ENCODE measurements around the gene LIMS2. TPM values are rescaled to one million over a fixed set of nuclear protein-coding genes. Genes with fewer than 3 reads are reported as not detected.
A peak's percentile ranks its signal among the peaks of the same experiment; 100 is the strongest.

LIMS2 gene
- total RNA-seq, 8 experiments from 2014 or later = 0.22 to 9.3 (median 1.5) TPM

GRCh38 chr2:127625572-127625951, 49.8 kb downstream of the LIMS2 start:
- in situ Hi-C loops (cut with MboI; ENCODE audit: low pct_unique_long_range_greater_than_20kb in 2 of 9, low sequenced_read_pairs in 9 of 9, unreplicated experiment in 9 of 9) = no loop called here
- 33 to 80% (median 65%) methylated on average over 1 to 2 of the region's 2 CpGs; no CpG with 5 or more reads in 6 of the 10 experiments for WGBS, 10 experiments
- ATAC-seq (replicated peaks in 6 of 8) = no peak
- no peaks in the 10 kb centered on the region for H3K4me1 ChIP-seq (replicated peaks in 1 of 2)
- H3K27ac ChIP-seq = no peak overlapping the region
- no peak overlapping the region for H3K4me3 ChIP-seq

GRCh38 chr2:127624756-127625571, 50.4 kb downstream of the LIMS2 start:
- WGBS, 10 experiments = 75 to 100% (median 100%) methylated on average over 2 to 3 of the region's 23 CpGs; no CpG with 5 or more reads in 6 of the 10 experiments
- in situ Hi-C loops (cut with MboI; ENCODE audit: low pct_unique_long_range_greater_than_20kb in 2 of 9, low sequenced_read_pairs in 9 of 9, unreplicated experiment in 9 of 9) = no loop called here
- Histone ChIP-seq H3K27ac (no peak overlapping the region), H3K4me3 (no peak overlapping the region), H3K4me1 (replicated peaks in 1 of 2) (no peaks in the 10 kb centered on the region)
- peak in 1 of 8 experiments; percentile 52 for ATAC-seq (replicated peaks in 6 of 8)

- H3K4me3 ChIP-seq = no peak overlapping the region
- H3K27ac ChIP-seq = no peak overlapping the region
- in situ Hi-C loops (cut with MboI; ENCODE audit: low pct_unique_long_range_greater_than_20kb in 2 of 9, low sequenced_read_pairs in 9 of 9, unreplicated experiment in 9 of 9) = no loop called here
- no peaks in the 10 kb centered on the region for H3K4me1 ChIP-seq (replicated peaks in 1 of 2)
- ATAC-seq (replicated peaks in 6 of 8) = no peak
- WGBS, 10 experiments = 90 to 100% (median 97%) methylated on average over 1 to 3 of the region's 5 CpGs; no CpG with 5 or more reads in 6 of the 10 experiments
Measured at GRCh38 chr2:127624320-127624755, 51.0 kb downstream of the LIMS2 start.

GRCh38 chr2:127623388-127624319, 51.7 kb downstream of the LIMS2 start:
- no peak overlapping the region for H3K27ac ChIP-seq
- H3K4me1 ChIP-seq (replicated peaks in 1 of 2) = no peaks in the 10 kb centered on the region
- no peak overlapping the region for H3K4me3 ChIP-seq
- in situ Hi-C loops (cut with MboI; ENCODE audit: low pct_unique_long_range_greater_than_20kb in 2 of 9, low sequenced_read_pairs in 9 of 9, unreplicated experiment in 9 of 9) = no loop called here
- ATAC-seq (replicated peaks in 6 of 8) = peak in 1 of 8 experiments; percentile 41
- 20 to 100% (median 76%) methylated on average over 1 to 7 of the region's 38 CpGs; no CpG with 5 or more reads in 3 of the 10 experiments for WGBS, 10 experiments

- Histone ChIP-seq H3K4me3 (no peak overlapping the region), H3K4me1 (replicated peaks in 1 of 2) (no peaks in the 10 kb centered on the region), H3K27ac (no peak overlapping the region)
- WGBS, 10 experiments = 79 to 100% (median 100%) methylated on average over 1 to 5 of the region's 21 CpGs; no CpG with 5 or more reads in 5 of the 10 experiments
- in situ Hi-C loops (cut with MboI; ENCODE audit: low pct_unique_long_range_greater_than_20kb in 2 of 9, low sequenced_read_pairs in 9 of 9, unreplicated experiment in 9 of 9) = no loop called here
- no peak for ATAC-seq (replicated peaks in 6 of 8)
Measured at GRCh38 chr2:127622561-127623387, 52.6 kb downstream of the LIMS2 start.

GRCh38 chr2:127621981-127622431, 53.3 kb downstream of the LIMS2 start:
- no peak for ATAC-seq (replicated peaks in 6 of 8)
- Histone ChIP-seq H3K4me1 (replicated peaks in 1 of 2) (no peaks in the 10 kb centered on the region), H3K4me3 (no peak overlapping the region), H3K27ac (no peak overlapping the region)
- 40 to 94% (median 70%) methylated on average over 1 to 2 of the region's 15 CpGs; no CpG with 5 or more reads in 7 of the 10 experiments for WGBS, 10 experiments
- in situ Hi-C loops (cut with MboI; ENCODE audit: low pct_unique_long_range_greater_than_20kb in 2 of 9, low sequenced_read_pairs in 9 of 9, unreplicated experiment in 9 of 9) = no loop called here

- Histone ChIP-seq H3K27ac (no peak overlapping the region), H3K4me3 (no peak overlapping the region), H3K4me1 (replicated peaks in 1 of 2) (no peaks in the 10 kb centered on the region)
- WGBS, 10 experiments = 17 to 94% (median 63%) methylated on average over 1 to 3 of the region's 3 CpGs; no CpG with 5 or more reads in 2 of the 10 experiments
- in situ Hi-C loops (cut with MboI; ENCODE audit: low pct_unique_long_range_greater_than_20kb in 2 of 9, low sequenced_read_pairs in 9 of 9, unreplicated experiment in 9 of 9) = no loop called here
- ATAC-seq (replicated peaks in 6 of 8) = no peak
Measured at GRCh38 chr2:127620866-127621265, 54.5 kb downstream of the LIMS2 start.

GRCh38 chr2:127619877-127620705, 55.2 kb downstream of the LIMS2 start:
- Histone ChIP-seq H3K27ac (no peak overlapping the region), H3K4me1 (replicated peaks in 1 of 2) (no peaks in the 10 kb centered on the region), H3K4me3 (no peak overlapping the region)
- in situ Hi-C loops (cut with MboI; ENCODE audit: low pct_unique_long_range_greater_than_20kb in 2 of 9, low sequenced_read_pairs in 9 of 9, unreplicated experiment in 9 of 9) = no loop called here
- peak in 4 of 8 experiments; percentile 33 to 99 (median 78) for ATAC-seq (replicated peaks in 6 of 8)
- 0 to 100% (median 34%) methylated on average over 1 to 2 of the region's 16 CpGs; no CpG with 5 or more reads in 6 of the 10 experiments for WGBS, 10 experiments

GRCh38 chr2:127619203-127619590, 56.1 kb downstream of the LIMS2 start:
- no peak for ATAC-seq (replicated peaks in 6 of 8)
- in situ Hi-C loops (cut with MboI; ENCODE audit: low pct_unique_long_range_greater_than_20kb in 2 of 9, low sequenced_read_pairs in 9 of 9, unreplicated experiment in 9 of 9) = no loop called here
- Histone ChIP-seq H3K4me3 (no peak overlapping the region), H3K4me1 (replicated peaks in 1 of 2) (no peaks in the 10 kb centered on the region), H3K27ac (no peak overlapping the region)
- 100% methylated on average over 1 of the region's 6 CpGs; no CpG with 5 or more reads in 8 of the 10 experiments for WGBS, 10 experiments

GRCh38 chr2:127618551-127619202, 56.7 kb downstream of the LIMS2 start:
- no peak overlapping the region for H3K4me3 ChIP-seq
- in situ Hi-C loops (cut with MboI; ENCODE audit: low pct_unique_long_range_greater_than_20kb in 2 of 9, low sequenced_read_pairs in 9 of 9, unreplicated experiment in 9 of 9) = no loop called here
- 37 to 100% (median 75%) methylated on average over 1 to 4 of the region's 7 CpGs; no CpG with 5 or more reads in 5 of the 10 experiments for WGBS, 10 experiments
- no peaks in the 10 kb centered on the region for H3K4me1 ChIP-seq (replicated peaks in 1 of 2)
- no peak overlapping the region for H3K27ac ChIP-seq
- ATAC-seq (replicated peaks in 6 of 8) = no peak

GRCh38 chr2:127615511-127616166, 59.7 kb downstream of the LIMS2 start:
- ATAC-seq (replicated peaks in 6 of 8) = no peak
- no peak overlapping the region for H3K4me3 ChIP-seq
- no peak overlapping the region for H3K27ac ChIP-seq
- no peaks in the 10 kb centered on the region for H3K4me1 ChIP-seq (replicated peaks in 1 of 2)
- 17 to 87% (median 76%) methylated on average over 1 to 11 of the region's 18 CpGs; no CpG with 5 or more reads in 2 of the 10 experiments for WGBS, 10 experiments
- in situ Hi-C loops (cut with MboI; ENCODE audit: low pct_unique_long_range_greater_than_20kb in 2 of 9, low sequenced_read_pairs in 9 of 9, unreplicated experiment in 9 of 9) = no loop called here

Data from motor neuron (in vitro differentiated cells).